GM19099 (cell line): ENCODE measurements around the gene ATP1B1.

Experiments
- POLR2A ChIP-seq: IDR thresholded peaks from 3 replicates; pipeline ENCODE4 v1.6.1; 2011; ENCODE audit warnings: low read depth; ENCODE audit not compliant: insufficient read length; ENCODE audit errors: extremely low read depth

Gene ATP1B1

GRCh38 chr1:169087876-169088275 lies 18.6 kb upstream of the ATP1B1 start:
- TF ChIP-seq POLR2A = no peak

- no peak for TF ChIP-seq POLR2A
Observed at GRCh38 chr1:169089776-169090175, 16.7 kb upstream of the ATP1B1 start.

- TF ChIP-seq POLR2A = no peak
Observed at GRCh38 chr1:169090308-169090899, 16.1 kb upstream of the ATP1B1 start.

DNA sequence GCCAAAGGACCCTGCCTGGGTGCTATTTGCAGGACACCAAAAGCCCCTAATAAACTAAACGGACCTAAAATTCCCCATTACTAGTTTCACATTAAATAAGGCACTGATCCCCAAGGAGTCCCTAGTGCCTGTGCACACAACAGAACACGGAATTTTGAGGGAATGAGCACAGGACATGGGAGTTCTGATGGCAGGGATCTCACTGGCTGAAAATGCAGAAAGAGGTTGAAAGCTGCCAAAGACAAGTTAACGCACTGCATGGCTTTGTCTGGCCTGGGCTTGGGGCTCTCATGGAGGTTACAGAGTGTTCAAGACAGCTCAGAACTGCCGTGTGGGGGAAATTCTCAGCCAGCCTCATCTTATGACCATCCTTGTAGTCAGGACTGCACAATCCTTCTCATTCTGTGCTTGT lies 15.6 kb upstream of the ATP1B1 start:
- peak; percentile 25 for TF ChIP-seq POLR2A

- no peak for TF ChIP-seq POLR2A
Observed at GRCh38 chr1:169091480-169091941, 15.0 kb upstream of the ATP1B1 start.

DNA sequence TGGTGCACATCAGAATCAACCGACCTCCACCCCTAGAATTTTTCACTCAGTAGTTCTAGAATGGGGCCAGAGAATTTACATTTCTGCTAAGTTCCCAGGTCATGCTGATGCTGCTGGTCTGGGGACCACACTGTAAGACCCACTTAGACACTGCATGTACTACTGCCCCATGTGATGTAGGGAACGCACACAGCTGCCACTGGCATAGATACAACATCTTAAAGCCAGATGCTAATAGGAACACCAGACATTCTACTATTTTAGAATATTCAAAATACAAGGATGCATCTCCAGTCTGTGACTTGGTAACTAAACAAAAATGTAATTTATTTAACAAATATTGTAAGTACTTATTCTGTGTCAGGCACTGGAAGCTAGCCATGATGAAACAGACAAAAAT lies 14.1 kb upstream of the ATP1B1 start:
- no peak for TF ChIP-seq POLR2A

DNA sequence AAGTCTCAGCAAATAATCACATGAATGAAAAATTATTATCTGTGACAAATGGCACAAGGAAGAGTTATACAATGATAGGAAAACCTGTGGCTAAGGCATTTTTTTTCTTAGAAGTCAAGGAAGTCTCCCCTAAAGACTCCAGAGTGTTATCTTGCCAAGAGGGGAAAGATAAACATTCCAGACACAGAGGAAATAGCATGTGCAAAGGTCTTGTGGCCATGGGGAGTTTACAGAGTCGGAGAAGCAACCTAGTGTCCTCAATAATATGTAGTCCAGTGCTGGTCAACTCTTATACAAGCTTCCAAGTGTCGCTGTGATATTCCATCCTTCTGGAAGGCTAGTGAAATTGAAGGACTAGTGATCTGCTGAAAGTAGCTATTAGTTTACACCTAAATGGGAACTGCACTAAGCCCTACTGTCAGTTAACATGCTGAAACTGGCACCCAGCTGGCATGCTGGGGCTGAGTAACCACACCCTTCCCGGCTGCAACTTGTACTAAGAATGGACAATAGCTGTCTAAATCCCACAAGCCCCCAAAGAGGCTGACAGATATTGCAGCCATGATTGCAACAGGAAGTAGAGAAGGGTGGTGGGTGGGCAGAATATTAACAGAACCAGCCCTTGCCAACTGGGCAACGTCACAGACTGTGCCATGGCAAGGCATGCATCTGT lies 11.5 kb upstream of the ATP1B1 start:
- TF ChIP-seq POLR2A = no peak

GRCh38 chr1:169098380-169098779 lies 8.1 kb upstream of the ATP1B1 start:
- TF ChIP-seq POLR2A = no peak

GRCh38 chr1:169099561-169099960 lies 6.9 kb upstream of the ATP1B1 start:
- no peak for TF ChIP-seq POLR2A

GRCh38 chr1:169100208-169100607 lies 6.3 kb upstream of the ATP1B1 start:
- no peak for TF ChIP-seq POLR2A

DNA sequence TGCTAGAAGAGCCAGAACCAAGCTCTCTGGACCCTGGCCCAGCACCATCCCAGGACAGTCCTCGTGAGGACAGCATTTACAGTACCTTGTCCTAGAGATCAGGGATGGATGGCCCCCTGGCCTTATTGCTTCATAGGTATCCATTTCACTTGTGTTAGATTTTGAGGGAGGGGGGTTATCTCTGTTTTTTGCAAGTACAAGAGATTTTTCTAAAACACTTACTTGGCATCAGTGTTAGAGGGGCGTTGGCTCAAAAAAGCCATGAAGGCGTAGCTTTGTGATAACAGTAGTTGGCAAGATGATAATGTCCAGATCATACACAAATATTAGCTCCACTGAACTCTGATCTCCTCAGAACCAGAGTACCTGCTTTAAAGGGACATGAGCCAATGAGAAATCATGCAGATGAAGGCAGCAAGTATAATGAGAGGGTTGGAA lies 5.8 kb upstream of the ATP1B1 start:
- no peak for TF ChIP-seq POLR2A

DNA sequence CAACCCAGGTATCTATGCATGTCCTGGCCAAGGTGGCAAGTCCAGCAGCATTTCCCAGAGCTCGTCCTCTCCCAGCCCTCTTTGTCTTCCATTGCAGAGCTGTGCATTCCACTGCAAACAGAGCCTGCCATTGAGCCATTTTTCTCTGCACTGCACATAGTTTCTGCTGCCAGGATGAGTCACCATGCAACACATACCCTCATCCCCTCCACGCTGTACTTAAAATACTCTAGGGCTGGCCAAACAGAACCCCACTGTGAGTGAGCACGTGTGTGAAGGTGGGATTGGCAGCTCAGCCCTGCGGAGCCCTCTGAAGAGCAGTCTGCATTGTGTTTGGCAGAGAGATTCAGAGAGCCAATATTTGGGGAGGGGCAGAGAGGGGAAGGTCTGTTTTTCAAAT lies 3.9 kb upstream of the ATP1B1 start:
- TF ChIP-seq POLR2A = no peak

DNA sequence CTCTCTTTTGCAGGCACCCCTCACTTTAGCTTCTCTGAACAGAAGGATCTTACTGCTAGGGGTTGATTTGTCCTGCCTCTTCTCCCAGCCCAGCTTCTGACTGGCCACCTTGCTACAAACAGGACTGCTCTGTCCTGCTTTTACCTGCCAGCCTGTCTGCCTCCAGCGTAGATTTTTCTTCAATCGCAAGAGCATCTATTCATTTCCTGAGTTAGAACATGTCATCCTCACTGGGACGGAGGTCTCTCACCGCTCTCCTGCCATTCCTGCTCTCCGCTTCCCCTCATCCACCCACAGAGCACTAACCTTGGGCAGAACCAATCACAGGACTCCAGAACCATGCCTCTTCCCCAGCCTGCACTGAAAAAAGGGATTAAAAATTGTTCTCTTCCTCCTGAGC lies 3.5 kb upstream of the ATP1B1 start:
- no peak for TF ChIP-seq POLR2A

DNA sequence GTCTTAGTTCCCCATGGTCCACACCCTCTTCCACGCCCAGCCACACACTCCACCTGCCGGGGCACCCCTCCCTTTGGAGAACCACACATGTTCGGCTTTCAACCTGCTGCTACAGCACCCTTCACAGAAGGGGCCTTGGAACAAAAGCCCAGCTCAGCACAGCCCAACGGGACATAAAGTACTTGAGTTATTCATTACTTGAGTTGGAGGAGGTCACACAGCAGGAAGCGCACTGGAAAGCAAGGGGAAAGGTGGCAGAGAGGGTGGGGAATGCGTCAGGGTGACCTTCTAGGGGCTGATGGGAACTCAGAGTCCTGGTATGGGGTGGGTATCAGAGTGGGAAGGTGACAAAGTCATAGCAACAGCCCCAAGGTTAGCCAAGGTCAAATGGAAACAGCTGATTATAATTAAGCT lies 3.0 kb upstream of the ATP1B1 start:
- TF ChIP-seq POLR2A = no peak

DNA sequence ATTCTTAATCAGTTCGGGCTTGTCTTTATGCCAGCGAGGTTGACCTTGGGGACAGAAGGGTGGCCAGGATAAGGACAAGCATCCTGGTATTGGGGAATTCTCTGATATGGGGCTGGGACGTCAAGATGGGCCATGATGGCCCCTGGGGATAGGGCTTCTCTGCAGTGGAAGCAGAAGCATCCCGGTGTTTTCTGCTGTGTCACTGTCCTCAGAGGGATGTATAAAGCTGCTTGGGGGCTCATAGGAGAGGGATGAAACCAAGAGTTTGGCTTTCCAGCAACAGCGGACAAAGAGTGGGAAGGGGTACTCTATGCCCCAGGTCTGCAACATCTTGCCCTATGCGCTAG lies 1.4 kb upstream of the ATP1B1 start:
- no peak for TF ChIP-seq POLR2A

DNA sequence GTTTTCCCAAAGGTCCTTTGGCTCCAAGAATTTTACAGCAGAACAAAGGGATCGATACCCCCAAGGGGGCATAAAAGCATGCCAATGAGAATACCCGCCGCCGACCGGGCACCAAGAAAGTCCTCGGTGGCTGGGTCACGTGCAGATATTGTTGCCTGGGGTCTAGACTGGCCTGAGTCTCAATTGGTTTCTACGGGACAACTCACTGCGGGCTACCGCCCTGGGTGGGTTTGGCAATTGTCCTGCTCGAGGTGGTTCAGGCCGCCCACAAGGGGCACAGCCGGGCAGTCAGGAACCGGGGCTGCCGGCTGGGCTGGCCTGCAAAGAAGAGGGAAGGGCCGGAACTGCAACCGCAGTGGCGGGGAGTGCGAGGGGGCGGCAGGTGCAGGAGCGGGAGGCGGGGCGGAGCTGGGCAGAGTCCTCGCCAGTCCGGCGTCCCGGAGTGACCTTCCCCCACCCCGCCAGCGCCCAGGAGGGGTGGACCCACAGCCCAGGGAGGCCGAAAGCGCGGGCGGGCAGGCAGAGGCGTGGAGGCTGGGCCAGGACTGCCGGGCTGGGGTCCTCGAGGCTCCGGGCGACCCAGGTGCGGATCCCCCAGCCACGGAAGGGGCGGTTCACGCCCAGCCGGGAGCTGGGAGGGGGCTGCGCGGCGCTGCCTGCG lies 926 bp upstream of the ATP1B1 start:
- TF ChIP-seq POLR2A = no peak
